Measurements from ENCODE around the gene ALDH1A3.
"Not testable (repeated sequence)": the region's sequence is repeated elsewhere in the genome, so short reads cannot be mapped to it uniquely, and the experiment has no call there.

Gene ALDH1A3

DNA sequence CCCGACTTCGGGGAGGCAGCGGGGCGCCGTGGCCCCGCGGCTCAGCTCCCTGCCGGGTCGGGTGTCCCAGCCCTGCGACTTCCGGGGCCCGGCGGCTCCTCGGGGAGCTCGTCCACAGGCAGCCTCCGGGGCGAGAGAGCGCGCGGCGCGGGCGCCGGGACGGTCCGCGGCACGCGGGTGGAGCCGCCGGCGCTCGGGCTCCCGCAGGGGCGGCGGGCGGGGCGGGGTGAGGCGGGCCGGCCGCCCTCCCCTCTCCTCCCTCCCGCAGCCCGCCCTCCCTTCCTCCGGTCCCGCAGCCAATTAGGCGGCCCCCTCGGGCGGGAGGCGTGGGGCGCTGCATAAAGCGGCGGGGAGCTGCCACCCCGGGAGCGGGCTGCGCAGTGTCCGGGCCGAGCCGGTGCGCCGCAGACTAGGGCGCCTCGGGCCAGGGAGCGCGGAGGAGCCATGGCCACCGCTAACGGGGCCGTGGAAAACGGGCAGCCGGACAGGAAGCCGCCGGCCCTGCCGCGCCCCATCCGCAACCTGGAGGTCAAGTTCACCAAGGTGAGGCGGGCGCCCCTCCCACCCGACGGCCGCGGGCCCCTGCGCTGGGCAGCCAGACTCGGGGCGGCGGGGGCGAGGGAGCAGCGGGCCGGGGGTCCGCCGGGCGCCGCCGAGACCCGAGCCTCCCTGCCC lies at the start of gene ALDH1A3:
Gene ALDH1A3, plus strand, starts transcription at position 368 of the 675 bp plus-strand sequence. Its CDS starts 77 bp downstream, at position 445.
- peak; percentile 81 for DNase-seq (ENCODE audit: low spot score)

DNA sequence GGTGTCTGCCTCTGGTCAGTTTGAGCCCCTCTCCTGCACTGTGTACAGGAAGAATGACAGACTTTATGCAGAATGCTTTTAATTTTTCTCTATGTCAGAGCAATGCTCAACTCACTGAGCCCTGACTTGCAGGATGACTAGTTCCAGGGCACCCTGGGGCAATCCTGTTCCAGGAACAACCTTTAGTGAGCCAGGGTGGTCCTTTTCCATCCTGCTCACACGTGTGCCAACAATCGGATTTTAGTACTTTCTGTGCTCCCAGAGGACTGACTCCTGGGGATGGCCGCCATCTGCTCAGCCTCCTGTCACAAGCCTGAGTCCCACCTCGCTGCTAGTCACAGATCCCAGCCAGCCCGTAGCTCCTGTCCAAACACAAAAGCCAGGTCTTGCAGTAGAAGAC lies 48.2 kb upstream of the ALDH1A3 start:
- no peak for DNase-seq (ENCODE audit: low spot score)

DNA sequence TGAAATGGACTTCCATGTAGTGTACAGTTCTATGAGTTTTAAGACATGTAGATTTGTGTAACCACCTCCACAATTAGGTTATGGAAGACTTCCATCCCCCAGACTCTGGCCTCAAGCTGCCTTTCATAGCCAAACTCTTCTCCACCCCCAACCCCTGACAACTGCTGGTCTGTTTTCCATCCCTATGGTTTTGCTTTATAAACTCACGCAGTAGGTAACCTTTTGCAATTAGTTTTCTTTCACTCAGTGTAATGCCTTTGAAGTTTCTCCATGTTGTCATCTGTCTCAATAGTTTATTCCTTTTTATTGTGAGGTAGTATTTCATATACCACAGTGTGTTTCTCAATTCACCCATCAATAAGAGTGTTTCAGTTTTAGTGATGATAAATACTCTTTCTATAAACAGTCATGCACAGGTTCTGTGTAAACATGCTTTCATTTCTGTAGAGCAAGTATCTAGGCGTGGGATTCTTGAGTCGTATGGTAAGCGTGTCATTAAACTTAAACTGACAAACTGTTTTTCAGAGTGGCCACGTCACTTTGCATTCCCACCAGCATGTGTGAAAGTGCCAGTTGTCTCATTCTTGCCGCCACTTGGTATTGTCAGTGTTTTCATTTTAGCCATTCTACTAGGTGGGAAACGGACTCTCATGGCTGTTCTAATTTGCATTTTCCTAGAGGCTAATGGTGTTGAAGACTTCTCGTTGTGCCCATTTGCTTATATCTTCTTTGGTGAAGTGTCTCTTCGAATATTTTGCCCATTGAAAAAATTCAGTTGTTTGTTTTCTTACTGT lies 47.3 kb upstream of the ALDH1A3 start:
- no peak for DNase-seq (ENCODE audit: low spot score)

DNA sequence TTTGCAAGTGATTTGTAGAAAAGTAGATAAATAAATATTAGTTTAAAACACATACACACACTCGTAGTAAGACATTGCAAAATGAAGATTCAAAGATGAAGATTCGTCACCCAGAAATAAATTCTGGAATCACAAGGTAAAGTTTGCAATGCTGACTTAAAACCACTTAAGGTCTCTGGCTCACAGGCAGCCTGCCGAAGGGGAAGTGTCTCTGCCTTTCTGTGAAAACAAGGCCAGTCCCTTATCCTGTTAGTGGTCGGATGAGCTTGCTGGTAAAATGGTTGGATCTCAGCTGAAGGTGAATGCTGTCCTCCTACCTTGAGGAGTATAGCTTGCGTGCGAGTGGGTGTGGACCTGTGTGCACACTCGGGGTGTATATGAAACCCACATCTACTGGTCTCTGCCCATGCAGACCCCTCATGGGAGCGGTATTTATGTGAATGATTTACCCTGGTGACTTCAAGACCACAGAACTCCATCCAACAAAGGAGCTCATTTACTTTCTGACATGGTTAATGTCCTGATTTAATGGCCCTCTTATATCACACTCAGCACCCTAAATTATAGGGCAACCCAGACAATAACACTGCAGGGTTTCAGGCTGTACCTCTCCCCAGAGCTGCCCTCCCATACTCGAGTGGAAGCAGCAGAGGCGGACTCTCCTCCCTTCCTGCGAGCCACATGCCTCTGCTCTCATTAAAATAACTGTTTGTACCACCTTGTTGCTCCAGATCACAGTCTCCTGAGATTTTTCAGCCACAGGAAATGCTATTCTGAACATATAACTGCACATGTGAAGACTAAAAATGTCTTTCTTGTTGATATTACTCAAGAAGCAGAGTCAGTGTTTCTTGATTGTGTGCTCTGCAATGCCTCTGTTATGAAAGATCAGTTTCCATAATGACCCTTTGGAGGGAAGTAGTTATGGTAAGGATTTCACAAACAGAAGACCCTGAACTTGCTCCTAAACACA lies 45.9 kb upstream of the ALDH1A3 start:
- no peak for DNase-seq (ENCODE audit: low spot score)

DNA sequence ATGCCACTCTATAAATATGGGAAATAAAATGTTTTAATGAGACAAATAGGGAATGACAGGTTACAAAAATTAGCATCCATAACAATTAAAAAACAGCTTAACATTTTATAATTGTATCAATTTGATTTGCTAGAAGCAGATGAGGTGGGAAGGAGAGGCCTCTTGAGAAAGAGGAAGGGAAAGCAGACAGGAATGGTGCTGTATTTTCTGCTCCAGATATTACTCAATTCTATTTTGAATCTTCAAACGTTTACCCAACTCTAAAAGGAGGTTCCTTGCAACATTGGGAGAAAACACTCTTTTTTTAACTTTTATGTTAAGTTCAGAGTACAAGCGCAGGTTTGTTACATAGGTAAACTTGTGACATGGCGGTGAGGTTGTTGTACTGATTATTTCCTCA lies 44.9 kb upstream of the ALDH1A3 start:
- no peak for DNase-seq (ENCODE audit: low spot score)

DNA sequence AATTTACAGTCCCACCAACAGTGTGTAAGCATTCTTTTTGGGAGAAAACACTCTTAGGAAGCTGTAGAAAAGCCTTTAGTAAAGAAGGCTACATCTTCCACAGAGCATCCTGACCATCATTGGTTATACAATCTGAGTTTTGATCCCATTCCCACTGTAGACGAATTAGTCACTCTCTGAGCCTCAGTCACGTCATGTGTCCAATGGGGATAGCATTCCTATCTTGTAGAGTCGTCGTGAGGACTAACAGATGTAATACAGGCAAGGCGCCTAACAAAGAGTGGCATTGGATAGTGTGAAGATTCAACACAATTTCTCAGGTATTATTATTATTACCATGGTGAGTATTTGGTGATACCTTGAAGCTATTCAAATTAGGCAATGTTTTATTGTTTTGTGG lies 44.0 kb upstream of the ALDH1A3 start:
- DNase-seq (ENCODE audit: low spot score): no peak

DNA sequence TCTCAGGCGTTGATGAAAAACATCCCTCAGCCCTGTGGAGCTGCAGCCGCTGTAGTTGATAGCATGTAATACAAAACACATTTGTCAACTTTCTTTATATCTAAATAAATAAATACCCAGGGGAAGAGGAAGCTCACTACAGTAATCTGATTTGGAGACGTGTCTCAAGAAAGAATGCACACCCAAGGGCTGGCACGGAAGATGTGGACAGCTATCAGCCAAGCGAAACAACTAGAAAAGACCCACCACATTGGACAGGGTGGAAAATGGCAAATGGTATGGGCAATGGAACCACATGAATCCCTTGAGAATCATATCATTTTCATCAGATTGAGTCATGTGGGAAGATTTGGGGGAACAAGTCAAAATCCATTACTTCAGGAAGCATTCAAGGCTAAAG lies 43.1 kb upstream of the ALDH1A3 start:
- no peak for DNase-seq (ENCODE audit: low spot score)

DNA sequence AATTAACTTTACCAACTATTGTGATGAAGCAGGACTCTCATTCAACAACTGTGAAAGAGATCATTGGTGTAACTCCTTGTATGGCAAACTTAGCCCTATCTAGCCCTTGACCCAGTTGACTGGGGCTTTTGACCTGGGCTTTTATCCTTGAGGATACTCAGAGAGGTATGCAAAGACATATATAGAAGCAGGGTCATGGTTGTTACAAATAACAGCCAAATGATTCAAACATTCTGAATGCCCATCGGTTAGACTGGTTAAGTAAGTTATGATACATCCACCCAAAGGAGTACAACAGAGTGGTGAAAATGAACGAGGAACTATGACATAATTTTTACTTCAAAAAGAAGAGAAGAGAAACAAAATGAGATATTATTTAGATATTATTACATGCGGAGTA lies 38.2 kb upstream of the ALDH1A3 start:
- no peak for DNase-seq (ENCODE audit: low spot score)

DNA sequence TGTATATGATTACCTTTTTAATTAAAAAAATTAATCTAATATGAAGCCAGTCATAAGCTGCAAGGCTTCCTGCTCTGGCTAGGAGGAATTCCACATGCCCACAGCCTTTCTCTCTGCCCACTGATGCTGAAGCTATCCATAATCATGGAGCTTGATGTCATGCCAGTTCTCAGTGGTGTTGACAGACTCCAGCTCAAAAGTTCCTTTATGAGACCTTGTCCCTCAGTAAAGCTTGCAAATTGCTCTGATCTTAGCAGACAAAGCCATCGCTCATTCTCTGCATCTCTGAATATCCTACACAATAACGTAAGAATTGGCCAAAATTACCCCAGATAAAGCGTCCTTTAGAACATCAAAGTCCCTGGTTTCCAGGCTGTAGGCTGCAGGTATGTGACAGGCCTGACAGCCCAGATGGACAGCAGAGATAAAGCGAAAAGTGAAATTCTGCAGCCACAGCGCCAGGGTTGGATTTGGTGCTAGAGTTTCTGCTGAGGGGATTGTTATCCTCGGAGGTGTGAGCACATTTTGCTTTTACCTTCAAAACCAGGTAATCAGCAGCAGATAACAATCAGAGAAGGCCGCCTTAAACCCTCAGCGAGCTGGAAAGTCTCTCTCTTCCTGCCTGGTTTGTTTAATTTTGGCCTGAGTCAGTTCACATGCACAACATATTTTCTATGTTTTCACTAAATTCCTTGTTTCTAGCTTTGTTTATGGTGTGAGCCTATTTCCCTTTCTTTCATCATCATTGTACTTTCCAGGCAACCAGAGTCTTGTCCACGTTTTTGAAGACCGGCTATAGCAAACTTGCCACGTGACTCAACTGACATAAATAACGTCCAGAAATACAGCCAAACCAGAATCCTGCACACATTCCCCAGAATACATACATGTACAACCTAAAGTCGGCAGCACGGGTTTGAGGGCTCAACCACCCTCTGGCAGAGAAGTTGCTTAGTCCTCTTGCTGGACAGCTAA lies 36.6 kb upstream of the ALDH1A3 start:
- DNase-seq (ENCODE audit: low spot score): peak; percentile 73

DNA sequence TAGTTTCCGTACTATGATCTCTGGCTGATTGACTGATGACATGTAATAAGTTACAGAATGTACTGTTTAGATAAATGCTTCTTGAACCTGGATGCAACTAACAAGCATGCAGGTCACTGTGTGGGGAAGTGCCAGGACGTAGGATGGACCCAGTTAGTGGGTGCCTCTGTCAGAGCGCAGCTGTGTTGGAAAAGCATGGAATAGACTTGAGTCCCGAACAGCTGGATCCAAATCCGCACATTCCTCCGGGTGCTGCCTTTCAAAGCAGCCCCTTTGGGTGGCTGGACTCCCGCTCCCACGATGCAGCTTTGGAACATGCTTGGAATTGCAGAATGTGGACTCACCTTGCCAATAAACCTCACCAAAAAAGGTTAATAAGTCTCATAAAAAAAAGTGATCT lies 35.5 kb upstream of the ALDH1A3 start:
- no peak for DNase-seq (ENCODE audit: low spot score)

DNA sequence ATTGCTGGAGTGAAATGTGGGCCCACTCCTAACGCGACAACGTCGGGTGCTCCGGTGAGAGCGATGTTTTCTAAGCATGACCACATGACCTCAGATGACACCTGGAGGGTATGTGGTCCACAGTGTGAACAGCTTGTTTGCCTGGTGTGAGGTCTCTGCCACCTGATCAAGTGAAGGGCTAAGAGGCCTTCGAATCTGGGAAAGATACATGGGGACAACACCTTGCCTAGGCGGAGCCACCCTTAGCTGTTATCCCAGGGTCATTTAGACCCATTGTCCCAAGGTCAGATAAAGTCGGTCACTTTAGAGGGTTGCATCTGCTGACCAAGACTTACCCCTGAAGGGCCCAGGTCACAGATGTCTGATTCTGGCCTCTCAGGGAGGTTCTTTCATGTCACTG lies 34.9 kb upstream of the ALDH1A3 start:
- no peak for DNase-seq (ENCODE audit: low spot score)

DNA sequence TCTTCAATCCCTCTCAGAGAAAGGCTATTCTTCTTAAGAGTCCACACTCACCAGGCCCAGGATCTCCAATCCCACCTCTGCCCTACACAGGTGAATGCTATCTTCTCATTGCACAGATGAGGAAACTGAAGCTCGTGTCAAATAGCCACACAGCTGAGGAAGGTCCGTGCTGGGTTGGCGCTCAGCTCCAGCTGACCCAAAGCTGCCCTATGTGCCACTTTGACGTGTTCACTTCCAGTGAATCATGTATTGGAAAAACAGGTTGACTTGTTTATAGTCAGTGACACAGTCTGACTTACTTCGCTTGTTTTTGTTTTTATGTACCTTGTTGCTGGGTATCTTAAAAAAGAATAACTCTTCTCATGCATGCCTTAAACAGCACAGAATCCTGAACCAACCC lies 32.4 kb upstream of the ALDH1A3 start:
- no peak for DNase-seq (ENCODE audit: low spot score)

DNA sequence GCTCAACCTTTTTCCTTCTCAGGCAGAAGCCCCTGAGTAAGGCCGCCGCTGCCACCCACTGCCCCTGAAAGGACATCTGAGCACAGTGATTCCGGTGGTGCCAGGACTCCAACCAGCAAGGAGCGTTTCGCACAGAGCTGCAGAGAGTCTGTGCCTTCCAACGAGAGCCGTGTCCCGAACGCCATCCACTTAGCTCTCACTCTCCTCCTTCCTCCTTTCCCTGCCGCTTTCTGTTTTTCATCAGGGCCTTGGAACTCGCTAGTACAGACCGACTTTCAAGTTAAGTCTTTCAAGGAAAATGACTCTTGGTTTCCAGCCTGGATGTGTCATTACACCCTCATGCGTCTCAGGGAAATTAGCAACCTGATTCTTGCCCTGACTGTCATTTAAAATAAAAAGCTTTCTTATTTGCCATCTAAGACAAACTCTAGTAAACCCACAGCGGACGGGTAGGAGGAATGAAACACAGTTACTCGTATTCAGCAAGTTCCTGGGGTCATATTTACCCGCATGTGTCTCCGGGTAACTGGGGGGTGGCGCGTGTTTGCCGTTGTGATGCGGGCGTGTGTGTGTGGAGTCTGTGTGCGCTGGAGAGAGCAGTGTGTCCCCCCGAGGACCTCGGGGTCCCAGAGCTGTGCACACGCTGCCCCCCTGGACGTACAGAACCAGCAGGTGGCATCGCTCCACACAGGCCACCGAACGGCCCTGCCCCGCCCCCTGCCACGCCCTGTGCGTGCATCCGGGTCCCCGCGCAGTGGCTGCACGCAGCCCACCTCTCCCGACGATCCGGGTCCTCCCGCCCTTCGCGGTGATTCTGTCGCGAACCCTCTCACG lies 30.4 kb upstream of the ALDH1A3 start:
- DNase-seq (ENCODE audit: low spot score): peak; percentile 56

DNA sequence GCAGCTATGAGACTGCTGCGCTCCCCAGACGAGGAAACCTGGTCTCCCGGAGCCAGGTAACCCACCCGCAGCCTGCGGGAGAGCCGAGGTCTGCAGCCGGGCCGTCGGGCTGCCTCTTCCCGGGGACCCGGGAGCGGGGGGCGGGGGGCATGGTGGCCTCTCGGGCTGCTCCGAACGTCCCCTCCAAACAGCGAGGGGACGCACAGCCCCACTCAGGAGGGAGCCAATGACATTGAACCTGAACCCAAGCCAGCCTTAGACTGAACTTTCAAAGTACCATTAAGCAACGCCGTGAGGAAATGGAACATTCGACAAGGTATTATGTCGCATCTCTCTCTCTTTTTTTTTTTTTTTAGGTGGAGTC lies 29.8 kb upstream of the ALDH1A3 start:
- DNase-seq (ENCODE audit: low spot score): no peak

DNA sequence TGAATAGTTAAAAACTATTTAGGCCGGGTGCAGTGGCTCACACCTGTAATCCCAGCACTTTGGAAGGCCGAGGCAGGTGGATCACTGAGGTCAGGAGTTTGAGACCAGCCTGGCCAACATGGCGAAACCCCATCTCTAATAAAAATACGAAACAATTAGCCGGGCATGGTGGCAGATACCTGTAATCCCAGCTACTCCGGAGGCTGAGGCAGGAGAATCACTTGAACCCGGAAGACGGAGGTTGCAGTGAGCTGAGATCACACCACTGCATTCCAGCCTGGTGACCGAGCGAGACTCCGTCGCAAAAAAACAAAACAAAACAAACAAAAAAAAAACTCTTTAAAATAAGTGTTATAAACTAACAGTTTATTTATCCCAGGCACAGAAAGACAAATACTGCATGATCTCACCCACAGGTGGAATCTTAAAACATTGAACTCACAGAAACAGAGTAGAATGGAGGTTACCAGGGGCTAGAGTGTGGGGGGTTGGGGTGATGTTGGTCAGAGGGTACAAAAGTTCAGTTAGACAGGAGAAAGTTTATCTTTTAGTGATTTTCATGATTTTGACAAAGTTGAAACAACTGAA lies 28.1 kb upstream of the ALDH1A3 start:
- not testable (repeated sequence) for DNase-seq (ENCODE audit: low spot score)

DNA sequence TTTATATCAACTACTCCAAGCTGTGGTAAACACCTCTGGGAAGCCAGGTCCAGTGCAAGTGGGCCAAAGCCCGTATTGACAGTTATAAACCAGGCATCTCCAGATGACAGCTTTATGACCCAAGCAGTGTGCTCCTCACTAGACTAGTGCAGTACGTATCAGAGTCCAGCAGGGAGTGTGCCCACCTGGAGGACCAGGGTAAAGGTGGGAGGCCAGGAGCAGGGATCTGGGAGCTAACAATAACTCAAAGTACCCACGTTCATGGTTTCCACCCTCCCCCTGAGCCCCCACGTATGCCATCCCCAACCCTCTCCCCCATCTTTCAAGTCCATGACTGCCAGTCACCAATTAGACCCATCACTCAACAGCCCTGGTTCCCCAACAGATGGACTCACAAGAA lies 27.0 kb upstream of the ALDH1A3 start:
- DNase-seq (ENCODE audit: low spot score): no peak

DNA sequence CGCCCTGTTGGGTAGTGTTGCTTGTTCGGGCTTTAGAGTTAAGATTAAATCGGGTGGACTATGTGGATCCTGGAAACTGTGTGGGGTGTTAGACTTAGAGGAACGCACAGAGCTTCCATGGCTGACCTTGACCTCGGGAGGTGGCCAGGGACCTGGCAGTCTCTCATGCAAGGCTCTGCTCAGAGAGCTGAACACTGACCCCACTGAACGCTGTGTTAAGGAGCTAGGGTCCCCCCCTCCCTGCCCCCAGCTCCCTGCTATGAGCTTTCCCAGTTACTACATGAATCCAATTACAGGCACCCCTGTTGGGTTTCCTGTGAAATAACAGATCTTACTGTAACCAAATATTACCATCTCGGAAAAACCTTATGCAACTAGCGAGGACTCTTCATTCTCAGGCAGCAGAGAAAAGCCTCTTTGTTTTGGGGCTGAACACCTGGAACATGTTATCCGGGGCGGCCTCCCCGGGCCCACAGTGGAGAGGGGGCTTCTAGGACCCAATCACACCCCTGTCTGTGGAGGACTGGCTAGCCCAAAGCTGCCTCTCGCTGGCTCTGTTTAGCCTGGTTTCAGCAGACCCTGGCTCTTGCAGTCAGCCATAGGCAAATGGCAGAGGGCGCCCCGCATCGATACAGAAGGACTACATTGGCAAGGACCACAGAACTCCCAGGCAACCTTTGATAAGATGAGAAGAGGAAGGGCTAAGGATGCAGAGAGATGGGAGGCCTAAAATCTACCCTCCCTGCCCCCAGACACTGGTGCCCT lies 25.8 kb upstream of the ALDH1A3 start:
- no peak for DNase-seq (ENCODE audit: low spot score)

DNA sequence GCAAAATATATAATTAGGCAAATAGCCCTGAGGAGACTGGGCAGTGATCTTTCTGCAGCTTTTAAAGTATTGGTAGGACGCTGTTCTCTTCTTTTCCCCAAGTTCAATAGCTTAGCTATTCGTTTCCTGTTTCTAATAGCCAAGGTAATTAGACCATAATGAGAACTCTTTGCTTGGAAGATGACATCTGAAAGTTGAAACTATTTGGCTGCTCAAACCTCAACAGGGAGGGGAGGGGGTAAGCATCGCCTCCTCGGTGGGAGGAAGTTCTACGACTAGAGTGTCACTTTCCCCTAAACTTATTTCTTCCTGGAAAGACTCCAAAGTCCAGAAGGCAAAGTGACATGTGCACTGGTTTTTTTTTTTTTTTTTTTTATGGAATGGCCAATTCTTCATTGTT lies 22.8 kb upstream of the ALDH1A3 start:
- no peak for DNase-seq (ENCODE audit: low spot score)

DNA sequence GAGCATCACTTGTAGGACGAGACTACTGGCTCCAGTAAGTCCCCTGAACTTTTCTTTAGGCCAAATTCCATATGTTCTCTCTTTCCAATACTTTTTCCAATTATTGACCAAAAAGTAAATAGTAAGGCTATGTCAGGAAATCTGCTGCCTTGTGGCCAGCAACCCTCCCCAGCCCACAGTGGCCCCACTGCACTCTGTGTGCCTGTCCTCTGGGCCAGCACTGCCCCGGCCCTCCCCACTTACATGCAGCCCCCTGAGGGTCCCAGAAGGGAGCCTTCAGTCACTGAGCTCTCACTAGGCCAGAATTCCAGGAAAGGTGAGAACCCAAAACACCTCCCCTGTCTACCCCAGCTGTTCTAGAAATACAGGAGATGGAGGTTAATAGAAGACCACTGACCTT lies 21.3 kb upstream of the ALDH1A3 start:
- DNase-seq (ENCODE audit: low spot score): no peak

Data from AG08396 (cell line).